GM18507 (cell line): Measurements from ENCODE around the gene KIF20B.
"Not testable (repeated sequence)": the region's sequence is repeated elsewhere in the genome, so short reads cannot be mapped to it uniquely, and the experiment has no call there.

ENCODE experiments used
- DNase-seq: peaks from one replicate; pipeline ENCODE4 v3.0.0; 2011; ENCODE audit warnings: low read depth; ENCODE audit not compliant: insufficient read length; ENCODE audit errors: extremely low spot score
- FAIRE-seq: peaks from 2 replicates; lab custom pipeline; 2011; peaks lifted over from hg19 to GRCh38; lab: Jason Lieb, UNC

Gene KIF20B

DNA sequence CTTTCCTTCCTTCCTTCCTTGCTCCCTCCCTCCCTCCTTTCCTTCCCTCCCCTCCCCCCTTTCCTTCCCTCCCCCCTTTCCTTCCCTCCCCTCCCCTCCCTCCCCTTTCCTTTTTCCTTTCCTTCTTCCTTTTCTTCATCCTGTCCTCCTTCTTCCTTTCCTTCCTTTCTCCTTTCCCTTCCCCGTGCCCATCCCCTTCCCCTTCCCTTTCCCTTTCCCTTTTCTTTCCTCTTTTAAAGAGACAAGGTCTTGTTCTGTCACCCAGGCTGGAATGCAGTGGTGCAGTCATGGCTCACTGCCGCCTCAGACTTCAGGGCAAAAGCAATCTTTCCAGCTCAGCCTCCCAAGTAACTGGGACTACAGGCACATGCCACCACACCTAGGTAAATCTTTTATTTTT is 54.0 kb downstream of the KIF20B start:
- no peak for DNase-seq
- no peak for FAIRE-seq

GRCh38 chr10:89759531-89759930 is 58.1 kb downstream of the KIF20B start:
- peak; percentile 26 for FAIRE-seq

GRCh38 chr10:89763671-89764070 is 62.3 kb downstream of the KIF20B start:
- not testable (repeated sequence) for DNase-seq, FAIRE-seq

More at GRCh38 chr10:89759531-89759930, 58.1 kb downstream of the KIF20B start:
- no peak for DNase-seq

DNA sequence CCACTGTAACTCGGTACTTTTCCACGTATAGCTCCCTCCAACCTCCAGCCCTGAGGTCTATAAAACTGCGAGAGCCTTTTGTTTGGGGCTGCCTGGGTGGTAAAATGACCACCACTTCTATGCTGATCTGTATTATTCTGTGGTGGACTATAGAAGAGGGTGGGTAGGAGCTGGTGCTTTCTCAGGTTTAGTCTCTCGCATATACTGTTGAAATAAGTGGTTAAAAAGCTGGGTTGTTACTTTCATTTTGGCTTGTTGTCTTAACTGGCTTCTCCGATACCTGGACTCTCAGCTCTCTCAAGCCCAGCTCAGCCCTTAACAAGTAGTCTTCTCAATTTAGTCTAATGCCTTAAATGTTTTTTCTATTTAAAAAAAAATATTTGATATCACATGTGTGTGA is 70.3 kb downstream of the KIF20B start:
- DNase-seq (no peak), FAIRE-seq (no peak)

DNA sequence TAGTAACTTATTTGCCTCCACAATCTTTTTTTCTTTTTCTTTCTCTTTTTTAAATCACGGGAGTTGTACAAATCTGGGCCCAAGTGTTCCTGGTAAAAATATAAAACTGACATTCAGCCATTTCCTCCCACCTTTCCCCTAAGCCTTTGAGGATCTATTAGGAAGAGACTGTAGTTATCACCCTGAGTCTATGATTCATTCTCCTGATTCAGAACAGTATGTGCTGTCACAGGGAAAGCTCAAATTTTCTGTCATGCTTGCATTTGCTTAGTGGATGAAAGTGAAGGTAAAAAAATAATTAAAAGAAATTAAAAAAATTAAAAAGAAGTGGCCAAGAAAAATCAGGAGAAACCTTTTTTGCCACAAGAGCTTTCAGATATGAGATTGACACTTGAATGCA is 71.7 kb downstream of the KIF20B start:
- DNase-seq: no peak

DNA sequence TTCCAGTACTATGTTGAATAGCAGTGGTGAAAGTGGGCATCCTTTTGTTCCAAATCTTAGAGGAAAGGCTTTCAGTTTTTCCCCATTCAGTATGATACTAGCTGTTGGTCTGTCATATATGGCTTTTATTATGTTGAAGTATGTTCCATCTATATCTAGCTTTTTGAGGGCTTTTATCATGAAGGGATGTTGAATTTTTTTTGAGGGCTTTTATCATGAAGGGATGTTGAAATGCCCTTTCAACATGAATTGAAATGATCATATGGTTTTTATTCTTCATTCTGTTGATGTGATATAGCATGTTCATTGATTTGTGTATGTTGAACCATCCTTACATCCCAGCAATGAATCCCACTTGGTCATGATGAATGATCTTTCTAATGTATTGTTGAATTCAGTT is 75.3 kb downstream of the KIF20B start:
- DNase-seq (no peak), FAIRE-seq (no peak)

More for the DNA sequence above, 71.7 kb downstream of the KIF20B start:
- no peak for FAIRE-seq

GRCh38 chr10:89782470-89782869 is 81.1 kb downstream of the KIF20B start:
- FAIRE-seq (no peak), DNase-seq (no peak)

- peak; percentile 48 for FAIRE-seq
- no peak for DNase-seq
Observed at GRCh38 chr10:89783406-89783805, 82.0 kb downstream of the KIF20B start.

GRCh38 chr10:89785095-89785494 is 83.7 kb downstream of the KIF20B start:
- FAIRE-seq (no peak), DNase-seq (no peak)

DNA sequence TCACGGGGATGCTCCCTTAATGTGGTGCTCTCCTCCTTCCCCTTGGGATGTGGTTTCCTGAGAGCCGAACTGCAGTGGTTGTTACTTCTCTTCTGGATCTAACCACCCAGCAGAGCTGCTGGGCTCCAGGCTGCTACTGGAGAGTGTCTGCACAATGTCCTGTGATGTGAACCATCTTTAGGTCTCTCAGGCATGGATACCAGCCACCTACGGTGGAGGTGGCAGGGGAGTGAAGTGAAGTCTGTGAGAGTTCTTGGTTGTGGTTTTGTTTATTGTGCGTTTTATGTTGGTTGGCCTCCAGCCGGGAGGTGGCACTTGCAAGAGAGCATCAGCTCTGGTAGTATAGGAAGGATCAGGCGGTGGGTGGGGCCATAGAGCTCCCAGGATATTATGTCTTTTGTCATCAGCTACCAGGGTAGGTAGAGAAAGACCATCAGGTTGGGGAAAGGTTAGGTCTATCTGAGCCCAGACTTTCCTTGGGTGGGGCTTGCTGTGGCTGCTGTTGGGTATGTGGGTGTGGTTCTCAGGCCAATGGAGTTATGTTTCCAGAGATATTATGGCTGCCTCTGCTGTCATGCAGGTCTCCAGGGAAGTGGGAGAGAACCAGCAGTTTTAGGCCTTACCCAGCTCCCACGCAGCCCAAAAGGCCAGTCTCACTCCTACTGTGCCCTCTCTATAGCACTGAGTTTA is 87.9 kb downstream of the KIF20B start:
- DNase-seq: no peak
- no peak for FAIRE-seq

GRCh38 chr10:89792187-89792586 is 90.8 kb downstream of the KIF20B start:
- FAIRE-seq (no peak), DNase-seq (no peak)

DNA sequence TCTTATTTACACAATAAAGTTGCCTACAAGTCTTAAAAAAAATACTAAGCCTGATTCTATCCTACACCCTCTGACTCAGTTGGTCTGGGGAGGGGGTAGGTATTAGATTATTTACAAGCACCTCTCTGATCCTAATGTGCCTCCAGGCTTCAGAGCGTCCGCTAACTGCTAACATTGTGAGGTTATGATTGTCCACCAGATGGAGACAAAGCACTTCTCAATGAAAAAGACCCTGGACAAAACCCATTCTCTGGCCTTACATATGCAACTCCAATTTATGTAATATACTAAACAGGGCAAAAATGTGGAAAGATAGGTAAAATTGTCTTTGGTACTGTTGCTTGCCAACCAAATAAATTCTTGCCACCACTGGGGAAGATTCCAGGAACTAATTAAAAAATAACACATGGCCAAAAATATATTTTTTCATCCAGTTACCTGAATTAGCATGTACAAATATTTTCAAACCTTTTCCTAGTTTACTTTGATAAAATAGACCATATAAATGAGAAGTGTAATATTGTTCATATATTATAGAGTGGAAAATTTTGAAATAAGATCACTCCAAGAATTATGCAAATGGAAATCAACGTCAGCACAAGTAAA is 92.4 kb downstream of the KIF20B start:
- DNase-seq (peak; percentile 32), FAIRE-seq (peak; percentile 84)

- DNase-seq (no peak), FAIRE-seq (no peak)
Observed at GRCh38 chr10:89795840-89796239, 94.5 kb downstream of the KIF20B start.

DNA sequence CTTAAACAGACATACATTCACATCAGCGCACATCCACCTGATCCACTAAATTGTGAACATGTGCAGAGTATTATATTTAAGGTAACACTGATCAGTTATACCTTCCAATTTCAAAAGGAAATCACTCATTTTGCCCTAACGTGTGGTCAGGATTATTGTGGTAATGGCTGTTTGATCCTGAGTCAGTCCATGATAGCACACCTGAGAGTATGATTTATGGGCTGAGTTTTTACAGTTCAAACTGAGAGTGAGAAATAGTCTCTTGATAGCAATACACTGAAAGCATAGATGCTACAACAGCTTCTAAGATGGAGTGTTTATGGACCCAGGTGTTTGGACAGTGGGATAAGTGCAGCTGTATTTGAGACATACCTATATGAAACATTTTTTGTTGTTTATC is 96.7 kb downstream of the KIF20B start:
- DNase-seq (no peak), FAIRE-seq (no peak)

DNA sequence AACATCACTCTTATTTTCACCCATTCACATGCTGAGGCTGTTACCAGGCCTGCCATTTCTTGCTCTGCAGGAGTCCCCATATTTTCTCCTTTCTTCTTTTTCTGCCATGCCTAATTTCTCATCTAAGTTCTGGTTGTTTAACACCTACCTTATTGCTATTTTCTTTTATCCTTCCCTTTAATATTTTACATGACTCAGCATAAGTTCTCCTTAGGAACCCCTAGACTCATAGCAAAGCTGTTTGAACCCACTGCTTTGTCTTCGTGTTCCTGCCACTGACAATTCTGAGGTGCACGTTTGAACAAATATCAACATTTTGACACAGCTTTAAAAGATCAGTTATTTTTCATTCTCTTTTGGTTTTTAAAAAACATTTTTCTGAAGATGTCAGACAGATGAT is 98.2 kb downstream of the KIF20B start:
- FAIRE-seq: no peak
- no peak for DNase-seq

DNA sequence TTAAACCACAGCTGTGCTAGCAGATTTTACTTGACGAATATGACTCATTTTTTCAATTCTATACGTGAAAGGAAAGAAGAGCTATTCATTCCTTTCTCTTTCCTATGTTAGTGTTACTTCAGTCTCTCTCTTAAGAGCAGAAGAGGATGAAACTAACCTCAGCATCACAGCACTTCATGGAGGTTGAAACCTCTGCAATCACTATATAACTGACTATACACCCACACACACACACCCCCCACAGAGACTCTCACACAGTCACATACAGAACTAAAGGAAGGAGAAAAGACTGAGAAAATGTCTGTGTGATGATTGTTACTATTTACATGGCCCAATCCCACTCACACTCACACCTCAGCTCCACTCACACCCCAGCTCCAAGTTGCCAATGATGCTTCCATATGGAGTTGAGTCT is 104.2 kb downstream of the KIF20B start:
- peak; percentile 14 for DNase-seq
- peak; percentile 84 for FAIRE-seq

DNA sequence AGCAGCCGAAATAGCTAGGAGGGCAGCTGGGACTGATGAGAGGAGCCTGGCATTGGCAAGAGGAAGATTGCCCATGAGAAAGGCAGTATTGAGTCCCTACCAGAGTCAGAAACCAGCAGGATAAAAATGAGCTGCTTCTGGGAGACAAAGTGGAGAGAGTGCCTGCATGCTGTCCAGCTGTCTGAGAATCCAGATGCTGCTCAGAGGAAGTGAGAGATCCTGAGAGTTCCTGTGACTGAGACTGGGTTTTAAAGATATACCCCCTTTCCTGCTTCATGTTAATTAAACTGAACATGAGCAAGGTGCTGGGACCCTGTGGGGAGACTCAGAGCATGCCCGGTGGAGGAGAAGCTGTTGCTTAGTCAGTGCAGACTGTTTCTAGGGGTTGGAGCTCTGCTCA is 107.5 kb downstream of the KIF20B start:
- FAIRE-seq (no peak), DNase-seq (no peak)

- no peak for FAIRE-seq
Observed at GRCh38 chr10:89809766-89810165, 108.4 kb downstream of the KIF20B start.

DNA sequence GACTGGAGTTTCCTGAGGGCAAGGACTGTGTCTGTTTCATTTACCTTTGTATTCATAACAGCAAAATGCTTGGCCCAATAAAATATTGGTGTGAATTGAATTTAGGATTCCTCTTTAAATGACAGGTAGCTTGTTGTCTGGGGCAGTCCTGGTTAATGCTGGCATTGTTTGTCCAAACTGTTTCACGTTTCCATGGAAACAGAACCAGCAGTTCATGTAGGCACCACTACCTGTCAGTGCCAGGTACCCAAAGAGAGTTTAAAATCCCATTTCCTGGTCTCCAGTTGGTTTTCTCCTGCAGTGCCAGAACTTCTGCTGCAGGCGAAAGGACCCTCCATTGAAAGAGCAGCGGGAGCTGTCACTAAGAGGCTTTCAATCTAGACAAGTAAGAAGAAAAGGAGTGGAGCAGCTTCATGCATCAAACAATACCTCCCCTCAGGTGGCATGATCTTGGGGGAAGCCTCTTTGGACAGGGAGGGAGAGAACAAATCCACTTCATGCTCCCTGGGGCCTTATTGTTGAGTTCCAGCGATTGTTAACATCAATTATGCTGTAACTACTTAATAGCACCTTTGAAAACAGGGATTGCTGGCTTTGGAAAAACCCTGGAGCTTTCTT is 109.6 kb downstream of the KIF20B start:
- FAIRE-seq: no peak
- no peak for DNase-seq

More at GRCh38 chr10:89809766-89810165, 108.4 kb downstream of the KIF20B start:
- no peak for DNase-seq

DNA sequence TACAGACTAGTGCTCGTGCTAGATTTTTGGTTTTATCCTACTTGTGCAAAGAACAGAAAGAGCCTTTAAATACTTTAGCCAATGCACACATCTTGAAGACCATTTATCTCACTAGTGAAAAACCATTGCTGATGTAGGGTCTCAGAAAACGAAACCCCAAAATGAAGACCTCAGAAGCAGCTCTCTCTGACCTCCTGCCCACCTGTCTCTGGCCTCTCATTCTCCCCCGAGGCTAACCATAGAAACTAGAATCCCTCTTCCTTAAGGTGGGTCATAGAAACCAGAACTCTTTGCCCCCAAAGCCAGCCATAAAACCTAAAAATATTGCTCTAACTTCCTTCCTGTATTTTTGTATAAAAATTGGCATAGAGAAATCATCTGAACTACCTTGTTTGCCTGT is 112.2 kb downstream of the KIF20B start:
- DNase-seq: no peak
- peak; percentile 38 for FAIRE-seq

GRCh38 chr10:89814278-89814677 is 112.9 kb downstream of the KIF20B start:
- FAIRE-seq (peak; percentile 47), DNase-seq (no peak)
